Activated naive CD4-positive, alpha-beta T cell treated with anti-CD3 and anti-CD28 coated beads for 36 hours (primary cell): Measurements from ENCODE around the gene CDK10. TPM values are rescaled to one million over a fixed set of nuclear protein-coding genes. Genes with fewer than 3 reads are reported as not detected.

Experiments used
- CTCF ChIA-PET: fragments of 350-600 bp; sonication (Branson Sonifier 250); formaldehyde crosslinking; loops from one replicate; lab custom pipeline; 2021; ENCODE audit warnings: antibody characterized with exemption; lab: Charles Lee
- DNase-seq: peaks from one replicate; pipeline ENCODE4 v3.0.0-alpha.2; 2020
- H3K27ac Mint-ChIP-seq: one replicate; pipeline ENCODE4 v1.8.0; 2021; ENCODE audit warnings: mild to moderate bottlenecking, mixed read lengths
- H3K27me3 Mint-ChIP-seq: one replicate; pipeline ENCODE4 v1.8.0; 2021; ENCODE audit warnings: low read depth, mixed read lengths
- H3K36me3 Mint-ChIP-seq: one replicate; pipeline ENCODE4 v1.8.0; 2021; ENCODE audit warnings: low read depth, mixed read lengths
- H3K4me1 Mint-ChIP-seq: one replicate; pipeline ENCODE4 v1.8.0; 2021; ENCODE audit warnings: low read depth, mixed read lengths
- H3K4me3 Mint-ChIP-seq: one replicate; pipeline ENCODE4 v1.8.0; 2021; ENCODE audit warnings: mild to moderate bottlenecking, moderate library complexity, mixed read lengths
- H3K9me3 Mint-ChIP-seq: one replicate; pipeline ENCODE4 v1.8.0; 2021; ENCODE audit warnings: mixed read lengths
- intact Hi-C: fragments of 100-400 bp; cut with micrococcal nuclease; formaldehyde crosslinking; loops from one replicate; pipeline ENCODE4 v1.15.1; 2023
- total RNA-seq, 2 experiments: library from RNA; stranded (reverse); gene quantifications; one replicate each; pipeline ENCODE4 v1.2.3, GENCODE V29; 2021

The CDK10 gene
- total RNA-seq, 2 experiments from 2014 or later: 128 to 158 TPM

DNA sequence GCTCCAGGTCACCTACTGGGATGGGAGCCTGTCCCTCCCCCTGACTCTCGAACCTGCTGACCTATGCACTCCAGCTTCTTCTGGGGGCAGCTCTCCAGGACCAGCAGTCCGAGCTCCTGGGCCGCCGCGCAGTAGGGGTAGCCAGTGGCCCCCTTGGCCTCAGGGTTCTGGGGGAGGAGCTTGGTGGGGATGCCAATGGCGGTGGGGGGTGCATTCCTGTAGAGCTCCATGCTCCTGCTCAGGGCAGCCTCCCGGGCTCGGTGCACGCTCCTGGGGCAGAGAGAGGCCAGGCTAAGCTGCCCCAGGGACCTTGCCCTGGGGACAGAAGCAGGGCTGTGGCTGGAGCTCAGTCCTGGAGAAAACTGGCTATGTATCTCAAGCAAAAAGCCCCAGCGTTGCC, 22.7 kb downstream of the CDK10 start:
- Mint-ChIP-seq H3K4me1 (peaks cover 16% of the 10 kb centered on the region), H3K9me3 (no peaks in the 10 kb centered on the region), H3K27me3 (no peaks in the 10 kb centered on the region), H3K36me3 (peaks cover 3% of the 10 kb centered on the region), H3K4me3 (no peak overlapping the region), H3K27ac (no peak overlapping the region)
- intact Hi-C loops: no loop called here
- CTCF ChIA-PET: interaction anchor here (2.8 kb wide), 1 partner anchor 9 kb away, joined by 15 read pairs; no protein-coding TSS in a partner anchor
- no peak for DNase-seq

DNA sequence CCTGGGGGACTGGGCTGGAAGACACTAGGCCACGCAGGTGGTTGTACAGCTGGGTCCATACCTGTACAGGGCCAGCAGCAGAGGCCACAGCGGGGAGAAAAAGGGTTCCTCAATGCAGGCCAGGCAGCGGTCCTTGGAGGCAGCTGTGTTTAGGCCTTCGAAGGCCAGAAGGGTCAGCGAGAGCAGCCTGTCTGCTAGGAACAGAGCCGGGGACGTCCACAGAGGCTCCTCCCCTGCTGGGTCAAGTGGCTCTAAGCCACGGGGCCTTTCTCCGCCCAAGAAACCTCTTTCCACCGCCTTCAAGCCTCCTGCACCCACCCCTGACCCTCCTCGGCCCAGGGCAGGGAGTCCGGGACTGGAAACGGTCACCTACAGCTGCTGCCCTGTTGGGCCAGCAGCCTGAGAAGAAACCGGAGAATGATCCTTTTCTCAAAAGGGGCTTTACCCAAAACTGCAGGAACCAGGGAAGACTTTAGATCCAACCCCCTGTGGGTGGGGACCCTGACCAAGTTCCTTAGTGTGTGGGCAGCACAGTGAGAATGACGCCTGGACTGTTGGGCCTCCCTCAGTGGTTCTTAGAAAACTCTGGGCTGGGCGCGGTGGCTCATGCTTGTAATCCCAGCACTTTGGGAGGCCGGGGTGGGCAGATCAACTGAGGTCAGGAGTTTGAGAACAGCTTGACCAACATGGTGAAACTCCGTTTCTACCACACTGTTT, 23.4 kb downstream of the CDK10 start:
- Mint-ChIP-seq H3K9me3 (no peaks in the 10 kb centered on the region), H3K27ac (no peak overlapping the region), H3K36me3 (peaks cover 8% of the 10 kb centered on the region), H3K4me3 (peak overlapping the region; percentile 49), H3K4me1 (peaks cover 20% of the 10 kb centered on the region), H3K27me3 (no peaks in the 10 kb centered on the region)
- DNase-seq: no peak
- intact Hi-C loops: no loop called here
- CTCF ChIA-PET: interaction anchor here (2.8 kb wide), 1 partner anchor 10 kb away, joined by 15 read pairs; no protein-coding TSS in a partner anchor

DNA sequence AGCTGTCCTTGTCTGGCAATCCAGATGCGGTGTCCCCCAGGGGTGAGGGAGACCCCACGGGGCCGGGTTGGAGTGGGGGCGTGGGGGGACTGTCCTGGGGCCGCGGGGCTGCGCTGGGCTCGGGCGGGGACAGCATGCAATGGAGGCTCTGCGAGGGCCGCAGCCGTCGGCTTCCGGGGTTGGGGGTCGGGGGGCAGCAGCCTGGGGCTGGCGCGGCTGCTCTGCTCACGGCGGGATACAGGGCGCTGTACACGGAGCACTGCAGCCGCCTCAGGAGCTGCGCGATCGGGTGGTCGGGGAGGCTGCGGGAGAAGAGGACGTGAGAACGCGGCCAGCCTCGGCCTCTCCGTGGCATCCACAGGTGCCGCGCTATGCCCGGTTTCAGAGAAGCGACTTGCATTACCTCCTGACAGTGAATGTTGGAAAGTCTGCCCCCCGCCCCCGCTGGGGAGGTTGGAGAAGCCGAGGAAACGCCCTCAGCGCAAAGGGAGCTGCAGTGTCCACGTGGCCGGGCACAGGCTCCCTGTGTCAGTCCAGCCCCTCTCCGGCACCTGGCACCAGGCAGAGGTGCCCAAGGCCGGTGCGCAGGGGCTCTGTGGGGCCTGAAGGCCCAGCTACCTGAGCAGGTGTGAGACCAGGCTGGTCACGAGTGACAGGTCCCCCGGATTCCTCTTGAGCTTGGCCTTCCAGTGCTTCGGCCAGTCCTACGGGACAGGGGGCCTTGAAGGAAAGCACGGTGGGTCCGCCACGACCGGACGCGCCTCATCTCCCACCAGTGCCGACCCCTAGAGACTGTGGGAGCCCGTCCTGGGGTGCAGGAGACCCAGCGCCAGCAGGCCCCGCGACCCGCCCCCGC, 24.4 kb downstream of the CDK10 start:
- Mint-ChIP-seq H3K27ac (no peak overlapping the region), H3K36me3 (peaks cover 9% of the 10 kb centered on the region), H3K27me3 (no peaks in the 10 kb centered on the region), H3K4me1 (peaks cover 19% of the 10 kb centered on the region), H3K9me3 (no peaks in the 10 kb centered on the region), H3K4me3 (no peak overlapping the region)
- no peak for DNase-seq
- intact Hi-C loops: loop anchor here (1.0 kb wide), 2 partner anchors 9 to 11 kb away; no protein-coding TSS in a partner anchor
- CTCF ChIA-PET: interaction anchor here (0.6 to 2.8 kb wide), 2 partner anchors 11 to 79 kb away, joined by 6 to 15 read pairs; no protein-coding TSS in a partner anchor

DNA sequence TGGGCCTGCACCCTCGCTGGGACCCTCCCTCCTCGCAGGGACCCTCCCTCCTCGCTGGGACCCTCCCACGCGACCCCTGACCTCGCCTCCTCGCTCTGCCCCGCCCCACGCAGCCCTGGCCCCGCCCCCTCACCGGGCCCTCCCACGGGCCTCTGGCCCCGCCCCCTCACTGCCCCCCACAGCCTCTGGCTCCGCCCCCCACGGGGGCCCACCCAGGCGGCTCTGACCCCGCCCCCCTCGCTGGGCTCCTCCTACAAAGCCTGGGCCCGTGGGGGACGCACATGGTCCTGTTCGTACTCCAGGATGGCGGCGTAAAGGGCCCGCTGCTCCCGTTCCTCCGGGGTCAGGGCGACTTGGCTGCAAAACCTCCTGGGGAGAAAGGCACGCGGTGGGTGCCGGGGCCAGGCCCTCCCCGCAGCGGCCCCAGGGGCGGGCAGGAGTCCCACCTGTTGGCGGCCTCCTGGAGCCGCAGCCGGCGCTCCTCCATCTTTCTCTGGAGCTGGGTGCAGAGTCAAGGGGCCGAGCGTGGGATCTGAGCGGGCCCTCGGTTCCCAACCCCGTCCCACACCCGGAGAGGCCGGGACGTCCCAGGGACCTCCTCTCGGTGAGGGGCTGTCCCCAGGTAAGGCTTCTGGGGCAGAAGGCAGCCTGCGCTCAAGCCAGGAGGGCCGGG, 25.2 kb downstream of the CDK10 start:
- CTCF ChIA-PET: interaction anchor here (1.1 kb wide), 1 partner anchor 11 kb away, joined by 6 read pairs; no protein-coding TSS in a partner anchor
- no peaks in the 10 kb centered on the region for H3K9me3 Mint-ChIP-seq
- H3K4me1 Mint-ChIP-seq: peaks cover 13% of the 10 kb centered on the region
- intact Hi-C loops: loop anchor here (1.0 kb wide), 2 partner anchors 9 to 11 kb away; no protein-coding TSS in a partner anchor
- H3K27me3 Mint-ChIP-seq: no peaks in the 10 kb centered on the region
- H3K4me3 Mint-ChIP-seq: peak overlapping the region; percentile 76
- peak; percentile 78 for DNase-seq
- no peak overlapping the region for H3K27ac Mint-ChIP-seq
- H3K36me3 Mint-ChIP-seq: peaks cover 9% of the 10 kb centered on the region

DNA sequence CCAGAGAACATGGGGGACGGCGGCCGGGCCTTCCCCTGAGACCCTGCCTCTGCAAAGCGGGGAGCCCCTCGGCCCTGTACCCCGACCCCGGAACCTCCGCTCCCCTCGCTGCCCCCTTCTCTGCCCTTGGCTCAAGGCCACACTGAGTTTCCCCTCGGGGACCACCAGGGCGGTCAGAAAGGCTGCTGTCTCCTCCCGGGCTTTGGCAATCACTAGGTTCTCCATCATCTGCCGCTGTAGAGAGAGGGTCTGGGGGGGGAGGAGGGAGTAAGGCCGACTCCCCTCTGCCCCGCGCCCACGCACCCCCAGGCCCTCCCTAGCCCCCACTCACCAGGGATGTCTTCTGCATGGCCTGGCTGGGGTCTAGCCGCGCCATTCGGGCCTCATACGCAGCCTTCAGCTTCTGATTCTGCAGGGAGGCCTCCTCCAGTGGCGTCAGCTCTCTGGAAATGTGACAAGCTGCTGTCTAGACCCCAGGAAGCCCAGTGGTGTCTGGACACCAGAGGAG, 25.8 kb downstream of the CDK10 start:
- peaks cover 9% of the 10 kb centered on the region for H3K36me3 Mint-ChIP-seq
- H3K27ac Mint-ChIP-seq: no peak overlapping the region
- peak overlapping the region; percentile 76 for H3K4me3 Mint-ChIP-seq
- H3K4me1 Mint-ChIP-seq: peaks cover 13% of the 10 kb centered on the region
- CTCF ChIA-PET: interaction anchor here (0.7 to 1.1 kb wide), 2 partner anchors 12 to 37 kb away, joined by 6 read pairs; no protein-coding TSS in a partner anchor
- H3K27me3 Mint-ChIP-seq: no peaks in the 10 kb centered on the region
- H3K9me3 Mint-ChIP-seq: no peaks in the 10 kb centered on the region
- intact Hi-C loops: no loop called here
- no peak for DNase-seq

DNA sequence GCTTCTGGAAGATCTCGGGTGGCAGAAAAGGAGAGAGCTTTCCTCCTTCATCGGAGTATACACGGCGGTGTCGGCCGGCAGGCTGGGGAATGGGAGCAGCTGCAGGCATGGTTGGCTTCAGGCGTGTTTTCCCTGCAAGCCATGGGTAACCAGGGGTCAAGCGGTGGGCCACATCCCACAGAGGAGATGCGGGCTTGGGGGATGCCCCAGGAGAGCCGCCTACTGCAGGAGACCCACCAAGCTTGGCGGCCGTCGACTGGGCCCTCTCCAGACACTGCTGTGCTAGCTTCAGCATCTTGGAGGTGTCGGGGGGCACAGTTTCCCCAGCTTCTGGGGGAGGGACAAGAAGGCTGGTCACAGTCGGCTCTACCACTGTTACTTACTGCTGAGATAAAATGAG, 30.0 kb downstream of the CDK10 start:
- Mint-ChIP-seq H3K27ac (no peak overlapping the region), H3K27me3 (no peaks in the 10 kb centered on the region), H3K9me3 (no peaks in the 10 kb centered on the region), H3K4me1 (peaks cover 33% of the 10 kb centered on the region), H3K4me3 (no peak overlapping the region), H3K36me3 (peaks cover 14% of the 10 kb centered on the region)
- intact Hi-C loops: no loop called here
- DNase-seq: no peak
- CTCF ChIA-PET: interaction anchor here (1.2 to 1.4 kb wide), 2 partner anchors 12 to 16 kb away, joined by 3 to 7 read pairs; partner anchors contain the start of gene SPATA2L

DNA sequence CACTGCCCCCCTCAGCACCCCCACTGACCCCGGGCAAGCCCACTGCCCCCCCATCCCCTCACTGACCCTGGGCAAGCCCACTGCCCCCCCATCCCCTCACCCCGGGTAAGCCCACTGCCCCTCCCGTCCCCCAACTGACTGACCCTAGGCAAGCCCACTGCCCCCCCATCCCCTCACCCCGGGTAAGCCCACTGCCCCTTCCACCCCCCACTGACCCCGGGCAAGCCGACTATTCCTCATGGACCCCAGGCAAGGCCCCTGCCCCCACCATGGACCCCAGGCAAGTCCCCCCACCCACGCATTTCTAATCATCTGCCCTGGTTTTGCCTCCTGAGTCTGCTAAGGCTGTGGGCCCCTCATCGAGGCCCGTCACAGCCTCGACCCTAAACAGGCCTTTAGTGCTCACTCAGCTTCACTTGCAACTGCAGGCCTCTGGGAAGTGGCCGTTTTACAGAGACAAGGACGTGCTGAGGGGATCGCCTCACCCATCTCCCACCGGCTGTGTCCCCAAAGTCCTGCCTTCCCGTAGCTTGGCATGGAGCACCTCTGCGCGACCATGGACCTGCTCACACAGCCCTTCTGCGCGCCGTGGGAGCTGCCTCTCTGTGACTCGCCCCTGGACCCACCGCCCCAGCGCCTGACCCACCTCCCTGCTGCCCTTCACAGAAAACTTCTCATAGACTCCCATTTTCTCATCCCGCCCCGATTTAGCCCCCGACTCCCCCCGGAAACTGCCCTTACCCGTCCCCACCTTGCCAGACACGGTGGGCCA, 30.6 kb downstream of the CDK10 start:
- Mint-ChIP-seq H3K27me3 (no peaks in the 10 kb centered on the region), H3K9me3 (no peaks in the 10 kb centered on the region), H3K27ac (no peak overlapping the region), H3K36me3 (peaks cover 14% of the 10 kb centered on the region), H3K4me1 (peaks cover 33% of the 10 kb centered on the region), H3K4me3 (no peak overlapping the region)
- DNase-seq: no peak
- intact Hi-C loops: no loop called here
- CTCF ChIA-PET: interaction anchor here (0.6 to 1.2 kb wide), 2 partner anchors 12 to 217 kb away, joined by 3 to 5 read pairs; no protein-coding TSS in a partner anchor

DNA sequence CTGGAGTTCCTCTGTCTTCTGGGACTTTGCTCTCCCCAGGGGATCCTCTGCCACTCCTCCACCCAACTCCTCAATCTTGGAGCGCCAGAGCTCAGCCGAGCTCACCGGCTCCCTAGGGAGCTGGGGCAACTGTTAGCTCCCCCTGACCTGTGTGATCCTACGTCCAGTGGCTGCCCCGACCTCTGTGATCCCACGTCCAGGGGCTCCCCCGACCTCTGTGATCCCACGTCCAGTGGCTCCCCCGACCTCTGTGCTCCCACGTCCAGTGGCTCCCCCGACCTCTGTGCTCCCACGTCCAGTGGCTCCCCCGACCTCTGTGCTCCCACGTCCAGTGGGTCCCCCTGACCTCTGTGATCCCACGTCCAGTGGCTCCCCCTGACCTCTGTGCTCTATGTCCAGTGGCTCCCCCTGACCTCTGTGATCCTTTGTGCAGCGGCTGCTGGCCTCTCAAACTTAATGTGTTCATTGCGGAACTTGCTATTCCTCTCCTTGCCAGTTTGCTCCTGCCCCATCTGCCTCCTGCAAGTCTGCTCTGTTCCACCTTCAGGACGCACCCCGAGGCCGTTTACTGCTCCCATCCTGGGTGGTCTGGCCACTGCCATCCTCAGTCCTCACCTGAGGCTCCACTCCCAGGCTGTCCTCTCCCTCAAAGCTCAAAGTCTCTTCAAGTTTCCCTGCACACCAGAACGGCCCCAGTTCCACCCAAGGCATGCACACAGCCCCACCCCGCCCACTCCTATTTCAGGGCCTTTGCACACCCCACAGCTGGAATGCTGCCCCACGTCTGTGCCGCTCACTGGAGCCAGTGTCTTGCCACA, 31.4 kb downstream of the CDK10 start:
- peak overlapping the region; percentile 46 for H3K27ac Mint-ChIP-seq
- no peak overlapping the region for H3K4me3 Mint-ChIP-seq

DNA sequence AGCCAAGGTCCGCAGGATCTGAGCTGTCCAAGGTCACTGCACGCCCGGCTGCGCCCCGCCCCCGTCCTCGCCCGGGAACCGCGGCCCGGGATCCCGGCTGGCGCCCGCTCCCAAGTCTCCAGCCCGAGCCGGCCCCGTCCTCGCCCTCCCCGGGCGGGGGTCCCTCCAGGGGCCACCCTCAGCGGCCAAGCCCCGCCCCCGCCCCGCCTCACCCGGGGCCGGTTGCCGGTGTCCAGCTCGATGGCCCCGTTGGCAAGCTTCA, 34.0 kb downstream of the CDK10 start:
- no peak overlapping the region for H3K27ac Mint-ChIP-seq
- no peaks in the 10 kb centered on the region for H3K27me3 Mint-ChIP-seq
- CTCF ChIA-PET: interaction anchor here (1.2 to 1.7 kb wide), 2 partner anchors 15 to 17 kb away, joined by 3 to 4 read pairs; no protein-coding TSS in a partner anchor
- intact Hi-C loops: loop anchor here (5.0 kb wide), 1 partner anchor 142 kb away; no protein-coding TSS in a partner anchor
- H3K36me3 Mint-ChIP-seq: peaks cover 18% of the 10 kb centered on the region
- no peak for DNase-seq
- peak overlapping the region; percentile 68 for H3K4me3 Mint-ChIP-seq
- no peaks in the 10 kb centered on the region for H3K9me3 Mint-ChIP-seq
- peaks cover 43% of the 10 kb centered on the region for H3K4me1 Mint-ChIP-seq

More for the DNA sequence above, 31.4 kb downstream of the CDK10 start:
- CTCF ChIA-PET: interaction anchor here (0.6 to 1.2 kb wide), 2 partner anchors 13 to 218 kb away, joined by 3 to 5 read pairs; no protein-coding TSS in a partner anchor
- H3K4me1 Mint-ChIP-seq: peaks cover 35% of the 10 kb centered on the region
- no peaks in the 10 kb centered on the region for H3K27me3 Mint-ChIP-seq
- H3K9me3 Mint-ChIP-seq: no peaks in the 10 kb centered on the region
- no peak for DNase-seq
- peaks cover 19% of the 10 kb centered on the region for H3K36me3 Mint-ChIP-seq
- intact Hi-C loops: no loop called here

DNA sequence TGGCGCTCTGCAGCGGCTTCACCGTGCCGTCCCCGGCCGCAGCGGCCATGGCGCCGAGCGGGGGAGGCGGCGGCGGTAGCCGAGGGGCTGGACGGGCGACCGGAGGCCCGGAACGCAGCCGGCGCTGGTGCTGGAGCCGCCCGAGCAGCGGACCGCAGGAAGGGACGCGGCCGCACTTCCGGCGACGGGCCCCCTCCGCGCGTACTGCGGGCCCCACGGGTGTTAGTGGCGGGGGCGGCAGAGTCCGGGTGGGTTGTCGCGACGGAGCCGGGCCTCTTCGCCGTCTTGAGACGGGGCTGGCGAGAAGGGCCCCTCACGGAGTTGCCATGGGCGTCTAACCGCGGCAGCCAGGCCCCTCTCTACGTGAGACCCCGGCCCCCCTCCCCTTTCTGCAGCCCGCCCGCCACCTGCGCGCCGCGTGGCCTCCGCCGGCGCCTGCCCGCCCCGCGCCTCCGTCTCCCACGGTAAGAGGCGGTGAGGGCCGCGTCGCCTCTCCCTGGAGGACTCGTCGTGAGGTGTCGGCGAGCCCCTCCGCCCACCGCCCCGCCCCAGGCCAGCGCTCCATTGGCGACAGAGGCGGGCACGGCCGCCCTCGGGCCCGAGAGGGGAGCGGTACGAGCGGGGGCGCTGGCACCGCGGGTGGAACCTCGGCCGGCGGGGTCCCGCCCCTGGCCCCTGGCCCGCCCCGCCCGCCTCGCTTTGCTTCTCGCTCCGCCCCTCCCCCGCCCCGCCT, 34.5 kb downstream of the CDK10 start, which contains the start of the genes VPS9D1 and ZNF276:
Gene VPS9D1, minus strand, starts transcription at position 86 of the 733 bp plus-strand sequence. Its CDS starts 37 bp downstream, at position 49.
Gene ZNF276, plus strand, starts transcription at position 725 of the 733 bp plus-strand sequence. CDS start 104 bp downstream, outside the sequence.
- Mint-ChIP-seq H3K27ac (peak within 1 kb of the TSS; percentile 85), H3K27me3 (no peaks in the 10 kb centered on the region), H3K4me3 (peak within 1 kb of the TSS; percentile 77), H3K4me1 (peaks cover 43% of the 10 kb centered on the region), H3K36me3 (peaks cover 18% of the 10 kb centered on the region), H3K9me3 (no peaks in the 10 kb centered on the region)
- CTCF ChIA-PET: interaction anchor here (1.7 kb wide), 1 partner anchor 15 kb away, joined by 4 read pairs; no protein-coding TSS in a partner anchor
- DNase-seq: peak; percentile 84
- intact Hi-C loops: loop anchor here (1.0 to 5.0 kb wide), 3 partner anchors 20 to 141 kb away; partner anchors contain the start of genes FANCA and SPATA2L
